HG03432 (cell line): ENCODE results near the gene TMPRSS11B.
"Not testable (repeated sequence)": the region's sequence is repeated elsewhere in the genome, so short reads cannot be mapped to it uniquely, and the experiment has no call there.

Experiments used
- ATAC-seq: cut with Tn5 transposase; IDR thresholded peaks from one replicate; pipeline ENCODE4 v1.9.1; 2021; ENCODE audit warnings: mild to moderate bottlenecking, moderate library complexity; ENCODE audit not compliant: unreplicated experiment

Gene TMPRSS11B, protein sequence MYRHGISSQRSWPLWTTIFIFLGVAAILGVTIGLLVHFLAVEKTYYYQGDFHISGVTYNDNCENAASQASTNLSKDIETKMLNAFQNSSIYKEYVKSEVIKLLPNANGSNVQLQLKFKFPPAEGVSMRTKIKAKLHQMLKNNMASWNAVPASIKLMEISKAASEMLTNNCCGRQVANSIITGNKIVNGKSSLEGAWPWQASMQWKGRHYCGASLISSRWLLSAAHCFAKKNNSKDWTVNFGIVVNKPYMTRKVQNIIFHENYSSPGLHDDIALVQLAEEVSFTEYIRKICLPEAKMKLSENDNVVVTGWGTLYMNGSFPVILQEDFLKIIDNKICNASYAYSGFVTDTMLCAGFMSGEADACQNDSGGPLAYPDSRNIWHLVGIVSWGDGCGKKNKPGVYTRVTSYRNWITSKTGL

DNA sequence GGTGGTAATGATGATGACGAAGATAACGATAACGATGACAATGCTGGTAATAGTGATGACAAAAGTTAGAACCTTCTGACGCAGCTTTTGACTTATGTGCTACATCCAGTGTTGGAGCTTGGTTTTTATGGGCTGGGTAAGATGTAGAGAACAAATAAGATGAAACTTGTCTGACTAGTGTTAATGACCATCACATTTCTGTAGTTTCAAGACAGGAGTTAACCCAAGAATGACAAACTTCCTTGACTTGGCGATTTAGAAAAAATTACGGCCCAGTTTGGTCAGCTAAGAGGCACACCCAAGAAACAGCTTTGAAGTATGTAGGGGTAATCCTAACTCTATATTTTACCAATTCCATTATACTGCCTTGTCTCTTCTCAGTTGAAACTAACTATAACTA, at the start of gene TMPRSS11B:
TSS of gene TMPRSS11B (minus strand) at position 101 of the 400 bp plus-strand sequence. CDS start 136 bp downstream, outside the sequence.
- ATAC-seq: no peak

GRCh38 chr4:68291256-68291655, 45.8 kb upstream of the TMPRSS11B start:
- ATAC-seq: no peak

- peak; percentile 39 for ATAC-seq
Measured at GRCh38 chr4:68288393-68288740, 42.9 kb upstream of the TMPRSS11B start.

- ATAC-seq: peak; percentile 28
Measured at GRCh38 chr4:68287704-68288392, 42.4 kb upstream of the TMPRSS11B start.

DNA sequence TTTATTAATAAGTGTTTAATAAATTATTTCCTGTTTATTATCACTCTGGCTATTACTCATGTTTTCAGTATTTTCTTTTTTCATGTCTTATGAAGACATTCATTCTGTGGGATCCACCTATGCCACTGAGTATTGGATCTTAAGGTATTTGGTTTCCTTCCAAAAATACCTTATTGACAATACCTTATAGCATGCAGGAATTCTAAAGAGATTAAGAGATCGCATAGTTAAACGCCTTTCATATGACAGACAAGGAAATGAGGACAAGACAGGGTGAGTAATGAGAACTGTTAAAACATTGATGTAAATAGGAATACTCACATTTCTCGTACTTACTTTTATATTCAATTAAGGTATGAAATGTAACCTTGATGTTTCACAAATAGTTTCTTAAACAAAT, 38.2 kb upstream of the TMPRSS11B start:
- ATAC-seq: no peak

DNA sequence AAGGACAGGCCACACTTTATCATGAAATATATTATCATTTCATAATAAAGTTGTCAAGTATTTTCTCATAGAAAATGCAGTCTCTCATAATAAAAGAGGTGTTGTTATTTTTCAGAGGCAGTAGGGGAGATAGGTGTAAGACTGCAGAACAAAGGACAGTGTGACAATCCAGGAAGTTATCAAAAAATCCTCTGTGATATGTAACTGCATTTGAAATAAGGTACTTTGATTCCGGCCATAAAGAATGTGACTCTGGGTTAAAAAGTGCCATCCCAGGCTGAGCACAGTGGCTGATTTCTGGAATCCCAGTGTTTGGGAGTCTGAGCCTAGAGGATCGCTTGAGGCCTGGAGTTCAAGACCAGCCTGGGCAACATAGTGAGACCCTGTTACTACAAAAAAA, 37.6 kb upstream of the TMPRSS11B start:
- ATAC-seq: no peak

DNA sequence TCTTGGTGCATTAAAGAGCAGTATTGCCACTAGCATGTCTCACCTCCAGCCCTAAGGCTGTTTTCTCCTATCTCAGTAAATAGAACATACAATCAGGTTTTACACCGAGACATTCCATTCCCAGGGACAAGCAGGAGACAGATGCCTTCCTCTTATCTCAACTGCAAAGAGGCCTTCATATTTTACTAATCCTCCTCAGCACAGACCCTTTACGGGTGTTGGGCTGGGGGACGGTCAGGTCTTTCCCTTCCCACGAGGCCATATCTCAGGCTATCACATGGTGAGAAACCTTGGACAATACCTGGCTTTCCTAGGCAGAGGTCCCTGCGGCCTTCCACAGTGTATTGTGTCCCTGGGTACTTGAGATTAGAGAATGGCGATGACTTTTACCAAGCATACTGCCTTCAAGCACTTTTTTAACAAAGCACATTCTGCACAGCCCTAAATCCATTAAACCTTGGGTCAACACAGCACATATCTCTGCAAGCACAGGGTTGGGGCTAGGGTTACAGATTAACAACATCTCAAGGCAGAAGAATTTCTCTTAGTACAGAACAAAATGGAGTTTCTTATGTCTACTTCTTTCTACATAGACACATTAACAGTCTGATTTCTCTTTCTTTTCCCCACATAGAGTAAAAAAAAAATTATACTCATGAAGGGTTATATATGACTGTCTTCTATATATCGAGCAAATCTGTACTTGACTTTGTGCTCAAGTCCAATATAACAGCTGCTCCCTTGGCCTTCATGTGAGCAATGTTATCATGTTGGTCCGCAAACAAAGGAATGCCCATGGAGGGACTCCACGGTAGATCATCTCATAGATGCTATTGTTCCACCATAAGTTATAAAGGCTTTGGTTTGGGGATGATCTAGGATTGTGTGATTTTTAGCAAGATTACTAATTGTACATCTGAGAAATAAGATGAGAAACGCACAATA, 36.6 kb upstream of the TMPRSS11B start:
- not testable (repeated sequence) for ATAC-seq

GRCh38 chr4:68278029-68278428, 32.5 kb upstream of the TMPRSS11B start:
- no peak for ATAC-seq

DNA sequence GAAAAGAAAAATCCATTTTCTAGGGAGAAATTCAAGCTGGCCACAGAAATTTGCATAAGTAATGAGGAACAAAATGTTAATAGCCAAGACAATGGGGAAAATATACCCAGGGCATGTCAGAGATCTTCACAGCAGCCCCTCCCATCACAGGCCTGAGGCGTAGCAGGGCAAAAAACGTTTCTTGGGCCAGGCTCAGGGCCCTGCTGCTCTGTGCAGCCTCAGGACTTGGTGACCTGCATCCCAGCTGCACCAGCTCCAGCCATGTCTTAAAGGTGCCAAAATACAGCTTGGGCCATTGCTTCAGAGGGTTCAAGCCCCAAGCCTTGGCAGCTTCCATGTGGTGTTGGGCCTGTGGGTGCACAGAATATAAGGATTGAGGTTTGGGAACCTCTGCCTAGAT, 32.1 kb upstream of the TMPRSS11B start:
- no peak for ATAC-seq

- ATAC-seq: peak; percentile 42
Measured at GRCh38 chr4:68272860-68273259, 27.4 kb upstream of the TMPRSS11B start.

DNA sequence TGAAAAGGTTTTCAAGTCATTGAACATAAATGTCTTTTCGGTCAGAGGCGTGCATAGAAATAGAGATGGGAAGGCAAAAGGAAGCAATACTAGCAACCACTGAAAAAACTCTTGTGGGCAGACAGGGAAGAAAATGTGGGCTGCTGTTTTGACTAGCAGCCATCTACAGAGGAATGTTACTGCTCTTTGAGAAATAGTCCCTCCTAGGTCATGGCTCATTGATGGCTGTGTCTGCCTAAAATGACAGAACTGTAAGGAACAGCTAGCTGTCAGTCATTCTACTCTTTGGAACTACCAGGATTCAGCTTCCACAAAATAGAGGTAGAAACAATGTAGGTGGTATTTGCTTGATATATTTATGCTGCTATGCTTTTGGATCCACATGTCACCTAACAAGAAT, 26.9 kb upstream of the TMPRSS11B start:
- peak; percentile 63 for ATAC-seq

GRCh38 chr4:68271851-68272357, 26.4 kb upstream of the TMPRSS11B start:
- peak; percentile 75 for ATAC-seq

DNA sequence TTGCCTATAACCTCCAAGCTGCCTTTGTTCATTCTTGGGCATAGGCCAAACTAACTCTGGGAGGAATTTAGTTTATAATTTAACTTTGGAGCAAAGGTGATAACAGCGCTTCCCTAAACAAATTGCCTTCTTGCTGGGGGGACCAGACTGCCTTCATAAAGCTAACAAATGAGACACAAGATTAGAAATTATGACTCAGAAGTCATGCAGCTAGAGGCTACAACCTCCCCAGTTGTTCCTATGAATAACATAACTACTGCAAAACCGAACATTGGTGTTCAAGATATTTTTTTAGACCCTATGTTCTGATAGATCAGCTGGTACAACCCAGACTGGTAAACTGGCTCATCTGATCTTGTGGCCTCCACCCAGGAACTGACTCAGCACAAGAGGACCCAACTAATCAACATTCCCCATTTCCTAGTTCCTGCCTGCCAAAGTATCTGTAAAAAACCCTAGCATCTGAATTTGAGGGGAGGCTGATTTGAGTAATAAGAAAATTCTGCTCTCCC, 22.0 kb upstream of the TMPRSS11B start:
- no peak for ATAC-seq

GRCh38 chr4:68264875-68265565, 19.5 kb upstream of the TMPRSS11B start:
- ATAC-seq: no peak

- ATAC-seq: no peak
Measured at GRCh38 chr4:68259191-68259590, 13.7 kb upstream of the TMPRSS11B start.

GRCh38 chr4:68257719-68258118, 12.2 kb upstream of the TMPRSS11B start:
- ATAC-seq: no peak

DNA sequence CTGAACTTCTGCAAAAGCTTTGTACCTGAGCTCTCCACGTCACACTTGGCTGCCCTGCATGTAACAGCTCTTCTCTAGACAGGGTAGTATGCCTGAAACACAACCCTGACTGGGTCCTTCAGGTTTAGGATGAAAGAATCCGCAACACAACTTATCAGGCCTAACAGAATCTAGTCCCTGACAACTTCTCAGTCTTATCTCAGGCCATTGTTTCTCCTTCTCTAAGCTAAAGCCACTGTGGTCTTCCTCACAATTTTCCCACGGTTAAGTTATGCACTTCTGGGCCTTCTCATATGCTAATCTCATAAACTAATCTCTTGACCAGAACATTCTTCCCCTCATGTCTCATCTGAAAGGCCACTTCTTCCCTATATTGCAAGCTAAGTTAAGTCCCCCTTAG, 10.8 kb upstream of the TMPRSS11B start:
- no peak for ATAC-seq

DNA sequence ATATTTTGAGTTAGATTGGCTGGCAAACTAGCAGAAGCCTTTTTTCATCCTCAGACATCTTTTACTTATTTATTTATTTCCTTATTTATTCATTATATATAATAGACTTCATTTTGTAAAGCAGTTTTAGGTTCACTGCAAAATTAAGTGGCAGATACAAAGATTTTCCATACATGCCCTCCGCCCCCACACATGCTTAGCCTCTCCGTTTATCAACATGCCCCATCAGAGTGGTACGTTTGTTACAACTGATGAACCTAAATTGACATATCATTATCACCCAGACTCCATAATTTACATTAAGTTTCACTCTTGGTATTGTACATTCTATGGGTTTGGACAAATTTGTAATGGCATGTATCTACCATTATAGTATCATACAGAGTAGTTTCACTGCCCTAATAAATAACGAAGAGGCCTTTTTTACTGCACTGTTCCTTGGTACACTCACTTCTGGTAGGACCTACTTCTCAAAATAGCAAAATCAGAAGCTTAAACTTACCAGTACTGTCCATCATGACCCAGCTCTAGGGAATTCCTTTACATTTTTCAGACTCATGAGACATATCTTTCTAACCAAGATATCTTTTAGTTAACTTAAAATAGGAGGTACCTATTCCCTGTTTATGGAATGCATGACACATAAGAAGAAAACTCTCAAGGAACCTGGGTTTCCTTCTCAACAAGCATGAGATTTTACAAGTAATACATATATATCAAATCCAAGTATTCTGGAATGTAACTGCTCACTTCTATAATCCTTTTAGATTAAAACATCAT, 4.8 kb upstream of the TMPRSS11B start:
- ATAC-seq: no peak

DNA sequence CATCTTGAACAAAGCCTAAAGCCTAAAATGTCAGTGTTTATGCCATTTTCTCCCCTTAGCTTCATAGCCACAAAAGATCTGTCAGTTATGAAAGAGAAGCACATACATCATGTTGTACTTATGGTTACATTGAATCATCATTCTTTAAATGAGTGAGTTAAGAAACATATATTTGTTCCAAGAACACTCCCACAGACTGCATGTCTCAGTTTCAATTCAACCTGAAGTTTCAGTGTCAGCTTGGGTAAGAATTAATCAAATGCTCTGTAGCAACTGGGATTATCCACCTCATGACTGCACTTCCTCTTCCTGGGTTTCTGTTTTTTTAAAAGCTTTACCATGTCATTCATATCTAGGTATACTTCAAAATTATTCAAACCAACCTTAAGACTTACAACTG, 3.9 kb upstream of the TMPRSS11B start:
- peak; percentile 90 for ATAC-seq
